ACHN (cell line): ENCODE measurements around the gene SLC26A1.

ENCODE experiments used
- DNase-seq: peaks from one replicate; pipeline ENCODE4 v3.0.0-alpha.2; 2015
- in situ Hi-C: cut with HindIII; loops from 2 replicates; pipeline ENCODE4 v1.10.0; 2017; ENCODE audit warnings: low sequenced_read_pairs, low pct_ligation_motif_present, low pct_unique_long_range_greater_than_20kb

The SLC26A1 gene

DNA sequence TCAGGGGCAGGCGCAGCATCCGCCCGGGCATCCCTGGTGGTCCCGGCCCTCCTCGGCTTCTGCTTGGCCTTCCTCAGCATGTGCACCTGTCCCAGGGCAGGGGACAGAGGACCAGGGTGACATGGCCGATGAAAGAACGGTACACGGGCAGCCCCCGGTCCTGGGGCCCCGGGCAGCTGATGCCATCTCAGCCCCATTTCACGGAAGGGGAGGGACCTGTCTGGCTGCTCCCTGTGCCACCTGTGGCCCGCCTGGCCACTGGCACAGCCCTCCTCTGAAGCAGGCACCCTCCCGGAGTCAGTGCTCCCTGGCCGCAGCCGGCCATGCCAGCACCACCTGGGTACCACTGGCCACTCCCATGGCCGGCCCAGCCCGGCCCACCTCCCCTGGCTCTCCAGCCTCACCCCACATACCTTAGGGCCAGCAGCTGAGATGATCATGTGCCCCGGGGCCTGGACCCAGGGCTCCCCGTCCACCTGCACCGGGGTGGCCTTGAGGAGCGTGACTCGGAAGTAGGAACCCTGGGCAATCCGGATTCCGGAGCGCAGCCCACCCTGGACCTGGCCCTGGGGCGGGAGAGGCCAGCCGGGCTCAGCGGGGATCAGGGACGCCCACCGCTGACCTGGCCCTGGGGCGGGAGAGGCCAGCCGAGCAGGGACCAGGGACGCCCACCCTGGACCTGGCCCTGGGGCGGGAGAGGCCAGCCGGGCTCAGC, 32.4 kb downstream of the SLC26A1 start:
- DNase-seq: no peak
- in situ Hi-C loops: no loop called here

GRCh38 chr4:960140-960635, 33.0 kb downstream of the SLC26A1 start:
- in situ Hi-C loops: no loop called here
- no peak for DNase-seq

DNA sequence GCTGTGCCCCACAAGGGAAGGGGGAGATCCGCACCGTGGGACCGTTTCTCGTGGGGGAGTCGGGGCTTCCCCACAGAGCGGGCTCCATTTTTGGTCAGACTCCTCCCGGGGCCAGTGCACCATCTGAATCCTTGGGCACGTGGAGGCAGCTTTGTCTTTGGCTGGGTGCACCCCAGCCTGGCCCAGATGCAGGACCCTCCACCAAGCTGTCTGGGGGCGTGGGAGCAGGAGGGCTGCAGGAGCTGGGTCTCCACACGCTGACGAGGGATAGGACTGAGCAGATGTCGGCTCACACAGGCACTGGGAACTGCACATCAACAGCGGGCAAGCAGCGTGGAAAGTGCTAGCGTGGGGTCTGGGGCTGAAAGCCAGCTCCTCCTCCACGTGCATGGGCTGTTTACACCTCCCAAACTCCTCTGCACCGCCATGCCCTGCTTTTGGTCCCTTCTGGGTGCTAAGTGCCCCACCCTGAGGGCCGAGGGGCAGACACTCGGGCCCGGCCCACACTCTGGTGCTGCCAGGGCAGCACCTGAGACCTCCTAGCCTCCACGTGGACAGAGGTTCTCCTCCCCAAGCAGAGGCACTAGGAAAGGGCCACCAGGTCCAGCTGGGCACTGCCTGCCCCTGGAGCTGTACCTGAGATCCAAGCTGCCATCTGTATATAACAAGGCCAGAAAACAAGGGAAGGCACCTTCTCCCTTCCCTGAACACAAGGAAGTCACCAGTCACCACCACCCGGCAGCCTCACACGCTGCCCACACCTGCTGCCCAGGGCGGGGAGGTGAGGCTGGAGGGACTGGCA, 33.7 kb downstream of the SLC26A1 start:
- no peak for DNase-seq
- in situ Hi-C loops: no loop called here

GRCh38 chr4:958696-959337, 34.4 kb downstream of the SLC26A1 start:
- in situ Hi-C loops: no loop called here
- no peak for DNase-seq

GRCh38 chr4:958314-958665, 34.9 kb downstream of the SLC26A1 start:
- in situ Hi-C loops: no loop called here
- no peak for DNase-seq

DNA sequence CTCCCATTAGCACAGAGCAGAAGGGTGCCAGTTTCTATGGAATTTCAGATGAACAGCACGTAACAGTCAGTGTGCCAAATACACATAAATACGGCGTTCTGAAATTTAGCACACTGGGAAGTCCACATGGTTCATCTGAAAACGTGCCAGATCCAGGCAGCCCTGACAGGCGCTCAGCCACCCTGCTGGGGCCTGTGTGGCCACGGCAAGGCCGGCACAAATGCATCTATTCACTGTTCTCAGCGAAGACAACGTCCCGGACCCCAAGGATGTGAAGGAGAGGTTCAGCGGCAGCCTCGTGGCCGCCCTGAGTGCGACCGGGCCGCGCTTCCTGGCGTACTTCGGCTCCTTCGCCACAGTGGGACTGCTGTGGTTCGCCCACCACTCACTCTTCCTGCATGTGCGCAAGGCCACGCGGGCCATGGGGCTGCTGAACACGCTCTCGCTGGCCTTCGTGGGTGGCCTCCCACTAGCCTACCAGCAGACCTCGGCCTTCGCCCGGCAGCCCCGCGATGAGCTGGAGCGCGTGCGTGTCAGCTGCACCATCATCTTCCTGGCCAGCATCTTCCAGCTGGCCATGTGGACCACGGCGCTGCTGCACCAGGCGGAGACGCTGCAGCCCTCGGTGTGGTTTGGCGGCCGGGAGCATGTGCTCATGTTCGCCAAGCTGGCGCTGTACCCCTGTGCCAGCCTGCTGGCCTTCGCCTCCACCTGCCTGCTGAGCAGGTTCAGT, 35.5 kb downstream of the SLC26A1 start:
- in situ Hi-C loops: no loop called here
- DNase-seq: no peak

DNA sequence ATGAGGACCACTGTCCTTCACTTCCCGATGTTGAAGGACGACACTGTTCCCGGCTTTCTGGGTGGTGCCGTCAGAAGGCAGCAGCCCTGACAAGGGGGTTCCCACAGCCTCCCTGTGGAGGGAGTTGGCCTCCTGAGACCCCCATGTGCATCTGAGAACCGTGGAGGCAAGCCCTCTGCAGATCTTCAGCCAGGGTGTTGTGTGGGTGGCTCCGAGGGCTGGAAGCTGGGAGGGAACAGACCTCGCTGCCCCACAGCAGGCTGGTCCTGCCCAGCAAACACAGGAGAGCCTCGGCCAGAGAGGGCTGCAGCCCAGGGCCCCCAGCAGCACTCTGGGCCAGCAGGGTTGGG, 36.0 kb downstream of the SLC26A1 start:
- in situ Hi-C loops: no loop called here

DNA sequence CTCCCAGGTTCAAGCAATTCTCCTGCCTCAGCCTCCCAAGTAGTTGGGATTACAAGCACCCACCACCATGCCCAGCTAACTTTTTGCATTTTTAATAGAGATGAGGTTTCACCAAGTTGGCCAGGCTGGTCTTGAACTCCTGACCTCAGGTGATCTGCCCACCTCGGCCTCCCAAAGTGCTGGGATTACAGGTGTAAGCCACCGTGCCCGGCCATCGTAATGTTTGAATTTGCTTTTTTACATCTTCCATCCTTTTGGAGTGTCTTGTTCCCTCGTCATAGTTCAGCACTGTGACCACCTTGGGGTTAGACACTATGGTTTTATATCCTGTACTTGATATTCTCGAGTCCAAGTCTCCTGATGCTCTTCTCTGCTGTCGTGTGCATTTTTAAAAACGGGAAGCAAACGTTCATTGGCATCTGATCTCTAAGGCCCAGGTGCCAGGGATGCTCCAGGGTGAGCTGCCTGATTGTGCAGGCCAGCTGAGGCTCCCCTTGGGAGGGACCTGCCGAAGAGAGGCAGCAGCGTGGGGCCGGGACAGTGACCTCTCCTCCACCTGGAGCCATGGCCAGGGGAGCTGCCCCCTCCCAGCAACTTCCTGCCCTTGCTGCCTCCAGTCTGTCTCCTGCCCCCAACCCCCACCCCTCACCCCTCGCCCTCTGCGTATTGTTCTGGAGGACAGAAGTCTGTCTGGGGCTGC, 36.5 kb downstream of the SLC26A1 start:
- in situ Hi-C loops: no loop called here
- no peak for DNase-seq

More for the DNA sequence above, 36.0 kb downstream of the SLC26A1 start:
- no peak for DNase-seq

- in situ Hi-C loops: no loop called here
- DNase-seq: no peak
Measured at GRCh38 chr4:955931-956381, 37.2 kb downstream of the SLC26A1 start.

- in situ Hi-C loops: no loop called here
- no peak for DNase-seq
Measured at GRCh38 chr4:955161-955921, 37.9 kb downstream of the SLC26A1 start.

DNA sequence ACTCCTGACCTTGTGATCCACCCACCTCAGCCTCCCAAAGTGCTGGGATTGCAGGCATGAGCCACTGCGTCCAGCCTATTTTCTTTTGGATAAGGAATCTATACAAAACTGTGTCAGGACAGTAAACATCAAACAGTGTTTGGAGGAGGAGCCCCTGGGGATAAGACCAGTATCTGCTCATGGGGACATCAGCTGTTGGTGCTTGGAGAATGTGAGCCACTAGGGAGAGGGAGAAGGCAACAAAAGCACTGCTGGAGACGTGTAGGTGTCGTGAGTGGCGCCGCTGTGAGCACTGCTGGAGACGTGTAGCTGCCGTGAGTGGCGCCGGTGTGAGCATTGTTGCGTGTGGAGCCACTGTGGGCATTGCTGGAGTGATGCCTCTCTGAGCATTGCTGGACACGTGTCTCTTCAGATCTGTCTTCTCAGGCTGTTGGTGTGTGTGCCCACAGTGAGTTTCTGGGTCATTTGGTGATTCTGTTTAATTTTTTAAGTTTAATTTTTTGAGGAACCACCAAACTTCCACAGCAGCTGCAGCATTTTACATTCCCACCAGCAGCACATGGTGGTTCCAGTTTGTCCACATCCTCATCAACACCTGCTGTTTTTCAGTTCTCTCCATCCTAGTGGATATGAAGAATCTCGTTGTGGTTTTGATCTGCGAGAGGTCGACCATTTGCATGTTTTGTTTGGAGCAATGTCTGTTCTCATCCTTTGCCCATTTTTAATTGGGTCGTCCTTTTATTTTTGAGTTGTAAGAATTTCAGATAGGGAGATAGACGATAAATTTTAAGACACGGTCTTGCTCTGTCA, 38.8 kb downstream of the SLC26A1 start:
- in situ Hi-C loops: no loop called here
- no peak for DNase-seq

DNA sequence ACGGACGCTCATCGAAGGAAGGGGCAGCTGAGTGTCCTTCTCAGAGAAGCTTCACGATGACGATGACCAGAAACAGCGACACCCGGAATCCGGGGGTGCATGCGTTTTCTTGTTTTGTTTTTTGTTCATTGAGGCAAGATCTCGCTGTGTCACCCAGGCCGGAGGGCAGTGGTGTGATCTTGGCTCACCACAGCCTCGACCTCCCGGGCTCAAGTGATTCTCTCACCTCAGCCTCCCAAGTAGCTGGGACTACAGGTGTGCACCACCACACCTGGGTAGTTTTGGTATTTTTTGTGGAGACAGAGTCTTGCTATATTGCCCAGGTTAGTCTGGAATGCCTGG, 39.7 kb downstream of the SLC26A1 start:
- DNase-seq: no peak
- in situ Hi-C loops: no loop called here

- DNase-seq: no peak
- in situ Hi-C loops: no loop called here
Measured at GRCh38 chr4:952881-953573, 40.2 kb downstream of the SLC26A1 start.

DNA sequence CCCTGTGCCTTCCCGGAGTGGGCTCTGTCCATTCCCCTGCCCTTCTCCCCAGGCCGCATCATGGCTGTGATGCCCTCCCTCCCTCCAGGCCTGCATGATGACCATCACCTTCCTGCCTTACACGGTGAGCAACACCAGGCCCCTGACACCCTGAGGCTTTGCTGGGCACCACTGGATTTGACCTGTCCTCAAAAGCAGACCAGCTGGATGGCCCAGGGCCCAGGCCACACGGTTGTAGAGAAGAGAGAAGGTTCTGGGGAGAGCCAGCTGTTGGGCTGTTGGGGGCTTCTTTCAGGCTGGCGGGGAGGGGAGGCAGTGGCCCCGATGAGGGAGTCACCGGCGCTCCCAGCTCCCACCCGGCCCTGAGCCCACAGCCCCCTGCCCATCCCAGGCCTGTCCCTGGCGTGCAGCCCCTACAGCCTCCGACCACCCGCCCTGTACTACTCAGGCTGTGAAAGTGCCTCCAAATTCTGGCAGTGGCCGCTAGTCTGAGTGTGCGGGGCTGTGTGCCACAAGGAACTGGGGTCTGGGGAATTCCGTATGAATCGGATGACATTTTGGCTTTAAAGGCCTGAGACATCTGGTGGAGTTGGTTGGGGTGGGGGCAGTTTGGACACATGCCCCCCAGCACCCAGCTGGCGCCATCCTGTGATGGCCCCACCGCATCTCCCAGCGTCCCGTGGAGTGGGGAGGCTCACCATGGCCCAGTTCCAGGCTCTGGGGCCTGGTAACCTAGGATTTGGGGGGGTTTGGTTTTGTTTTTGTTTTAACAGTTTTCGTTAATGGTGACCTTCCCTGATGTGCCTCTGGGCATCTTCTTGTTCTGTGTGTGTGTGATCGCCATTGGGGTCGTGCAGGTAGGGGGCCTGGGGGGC, 41.4 kb downstream of the SLC26A1 start:
- no peak for DNase-seq
- in situ Hi-C loops: no loop called here

DNA sequence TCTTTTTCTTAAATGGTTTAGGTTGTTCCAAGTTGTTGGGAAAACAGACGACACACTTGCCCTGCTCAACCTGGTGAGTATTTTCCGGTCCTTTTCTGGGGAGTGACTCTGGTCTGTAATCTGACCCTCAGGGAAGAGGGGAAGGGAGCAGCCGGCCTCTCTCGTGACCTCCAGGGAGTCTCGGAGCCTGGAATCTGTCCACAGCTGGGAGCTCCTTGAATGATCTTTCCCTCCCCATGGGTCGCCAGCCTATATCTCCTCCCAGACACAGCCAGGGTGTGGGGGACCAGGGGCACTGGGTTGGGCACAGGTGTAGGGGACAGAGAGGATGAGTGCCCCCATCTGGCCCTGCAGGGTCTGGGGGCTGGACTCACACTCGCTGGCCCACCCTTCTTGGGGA, 42.0 kb downstream of the SLC26A1 start:
- in situ Hi-C loops: no loop called here
- no peak for DNase-seq
